PFSK-1 (cell line): ENCODE measurements around the gene HNRNPF.

ENCODE experiments used
- FOXP2 ChIP-seq: optimal IDR thresholded peaks from 2 replicates; pipeline ENCODE3; 2011; ENCODE audit warnings: borderline replicate concordance, control low read depth, inconsistent platforms; ENCODE audit not compliant: insufficient read depth; ENCODE audit errors: extremely low read length, extremely low read depth
- POLR2AphosphoS5 ChIP-seq: IDR thresholded peaks from 2 replicates; pipeline ENCODE4 v1.6.1; 2012; ENCODE audit warnings: low read depth, mild to moderate bottlenecking, control low read depth, low read length, moderate library complexity
- SIN3A ChIP-seq: IDR thresholded peaks from 2 replicates; pipeline ENCODE4 v1.6.1; 2012; ENCODE audit warnings: mild to moderate bottlenecking, low read length, moderate library complexity, borderline replicate concordance; ENCODE audit not compliant: insufficient read depth
- TAF1 ChIP-seq: IDR thresholded peaks from 2 replicates; pipeline ENCODE4 v1.6.1; 2012; ENCODE audit warnings: low read length, control low read depth, borderline replicate concordance; ENCODE audit not compliant: insufficient read depth
- TF ChIP-seq, protein P1 (sequence below), 2 experiments: IDR thresholded peaks; 2 replicates each; pipeline versions ENCODE4 v1.6.1 to v1.8.0; 2011 to 2012; ENCODE audit warnings: low read depth in 2 of 2, low read length in 2 of 2, control low read depth in 1 of 2, inconsistent platforms in 1 of 2, mild to moderate bottlenecking in 1 of 2, moderate library complexity in 1 of 2; ENCODE audit not compliant: insufficient read depth in 1 of 2

HNRNPF gene

GRCh38 chr10:43340101-43340500, 68.9 kb downstream of the HNRNPF start:
- TF ChIP-seq POLR2AphosphoS5 (no peak), TAF1 (no peak), SIN3A (no peak), FOXP2 (no peak)
- TF ChIP-seq, protein P1, sequence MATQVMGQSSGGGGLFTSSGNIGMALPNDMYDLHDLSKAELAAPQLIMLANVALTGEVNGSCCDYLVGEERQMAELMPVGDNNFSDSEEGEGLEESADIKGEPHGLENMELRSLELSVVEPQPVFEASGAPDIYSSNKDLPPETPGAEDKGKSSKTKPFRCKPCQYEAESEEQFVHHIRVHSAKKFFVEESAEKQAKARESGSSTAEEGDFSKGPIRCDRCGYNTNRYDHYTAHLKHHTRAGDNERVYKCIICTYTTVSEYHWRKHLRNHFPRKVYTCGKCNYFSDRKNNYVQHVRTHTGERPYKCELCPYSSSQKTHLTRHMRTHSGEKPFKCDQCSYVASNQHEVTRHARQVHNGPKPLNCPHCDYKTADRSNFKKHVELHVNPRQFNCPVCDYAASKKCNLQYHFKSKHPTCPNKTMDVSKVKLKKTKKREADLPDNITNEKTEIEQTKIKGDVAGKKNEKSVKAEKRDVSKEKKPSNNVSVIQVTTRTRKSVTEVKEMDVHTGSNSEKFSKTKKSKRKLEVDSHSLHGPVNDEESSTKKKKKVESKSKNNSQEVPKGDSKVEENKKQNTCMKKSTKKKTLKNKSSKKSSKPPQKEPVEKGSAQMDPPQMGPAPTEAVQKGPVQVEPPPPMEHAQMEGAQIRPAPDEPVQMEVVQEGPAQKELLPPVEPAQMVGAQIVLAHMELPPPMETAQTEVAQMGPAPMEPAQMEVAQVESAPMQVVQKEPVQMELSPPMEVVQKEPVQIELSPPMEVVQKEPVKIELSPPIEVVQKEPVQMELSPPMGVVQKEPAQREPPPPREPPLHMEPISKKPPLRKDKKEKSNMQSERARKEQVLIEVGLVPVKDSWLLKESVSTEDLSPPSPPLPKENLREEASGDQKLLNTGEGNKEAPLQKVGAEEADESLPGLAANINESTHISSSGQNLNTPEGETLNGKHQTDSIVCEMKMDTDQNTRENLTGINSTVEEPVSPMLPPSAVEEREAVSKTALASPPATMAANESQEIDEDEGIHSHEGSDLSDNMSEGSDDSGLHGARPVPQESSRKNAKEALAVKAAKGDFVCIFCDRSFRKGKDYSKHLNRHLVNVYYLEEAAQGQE (IDR thresholded peaks at IDR 0.05; ENCODE audit: insufficient read depth in 1 of 2, low read depth in 2 of 2, low read length in 2 of 2), result no peak

GRCh38 chr10:43339136-43339535, 69.8 kb downstream of the HNRNPF start:
- TF ChIP-seq, protein P1 (IDR thresholded peaks at IDR 0.05; ENCODE audit: insufficient read depth in 1 of 2, low read depth in 2 of 2, low read length in 2 of 2), result no peak
- TF ChIP-seq SIN3A (no peak), POLR2AphosphoS5 (no peak), FOXP2 (no peak), TAF1 (no peak)

- TF ChIP-seq POLR2AphosphoS5 (no peak), TAF1 (no peak), FOXP2 (no peak), SIN3A (no peak)
- TF ChIP-seq, protein P1 (IDR thresholded peaks at IDR 0.05; ENCODE audit: insufficient read depth in 1 of 2, low read depth in 2 of 2, low read length in 2 of 2), result no peak
These were observed 70.9 kb downstream of the HNRNPF start for GRCh38 chr10:43338117-43338516.

DNA sequence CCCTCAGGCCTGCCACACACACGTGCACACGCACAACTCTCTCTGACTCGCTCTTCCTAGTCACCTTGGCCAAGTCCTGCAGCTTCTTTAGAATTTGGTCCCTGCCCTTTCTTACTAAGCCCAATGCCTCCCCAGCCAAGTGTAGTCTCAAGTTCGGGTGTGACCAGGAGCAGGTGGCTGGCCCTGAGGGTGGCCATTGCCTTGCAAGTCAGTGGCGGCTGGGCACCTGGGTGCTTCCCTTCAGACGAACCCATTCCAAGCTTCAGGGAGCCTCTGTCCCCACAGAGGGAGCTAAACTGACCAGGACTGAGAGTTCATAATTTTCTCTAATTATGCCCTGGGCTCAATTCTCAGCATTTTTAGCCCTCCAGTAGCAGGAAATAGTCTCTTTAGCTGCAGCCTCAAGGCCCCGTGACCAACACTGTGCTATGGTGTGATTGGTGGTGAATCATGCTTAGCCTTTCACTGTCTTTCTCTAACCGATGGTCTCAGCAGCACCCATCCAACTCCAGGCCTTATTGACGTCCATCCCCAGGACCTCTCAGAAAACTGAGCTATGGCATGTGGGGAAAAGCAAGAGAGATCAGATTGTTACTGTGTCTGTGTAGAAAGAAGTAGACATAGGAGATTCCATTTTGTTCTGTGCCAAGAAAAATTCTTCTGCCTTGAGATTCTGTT, 72.2 kb downstream of the HNRNPF start:
- no peak for TF ChIP-seq TAF1
- no peak for TF ChIP-seq POLR2AphosphoS5
- TF ChIP-seq, protein P1 (IDR thresholded peaks at IDR 0.05; ENCODE audit: insufficient read depth in 1 of 2, low read depth in 2 of 2, low read length in 2 of 2), result no peak
- no peak for TF ChIP-seq FOXP2
- no peak for TF ChIP-seq SIN3A

DNA sequence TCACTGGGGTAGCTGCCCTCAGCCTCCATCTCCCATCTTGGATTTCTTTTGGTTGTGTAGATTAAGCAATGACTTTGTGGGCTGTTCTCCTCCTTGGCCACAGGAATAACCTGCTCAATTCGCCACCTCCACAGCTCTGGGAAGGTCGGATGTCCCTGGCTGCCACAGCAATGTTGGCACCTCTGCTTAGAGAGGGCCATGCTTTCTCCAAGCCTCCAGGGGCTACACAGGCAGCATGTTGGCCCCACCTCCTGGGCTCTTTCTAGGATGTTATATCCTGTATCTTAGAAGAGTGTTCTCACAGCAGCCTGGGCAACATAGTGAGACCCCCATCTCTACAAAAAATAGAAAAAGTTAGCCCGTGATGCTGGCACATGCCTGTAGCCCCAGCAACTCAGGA, 72.9 kb downstream of the HNRNPF start:
- TF ChIP-seq, protein P1 (IDR thresholded peaks at IDR 0.05; ENCODE audit: insufficient read depth in 1 of 2, low read depth in 2 of 2, low read length in 2 of 2), result no peak
- TF ChIP-seq FOXP2, result no peak
- no peak for TF ChIP-seq POLR2AphosphoS5
- no peak for TF ChIP-seq SIN3A
- TF ChIP-seq TAF1, result no peak
